Measurements from ENCODE around the gene MAGI1. TPM values are rescaled to one million over a fixed set of nuclear protein-coding genes. Genes with fewer than 3 reads are reported as not detected.

The MAGI1 gene
- total RNA-seq, 2 experiments from 2014 or later: 0.18 to 0.25 TPM

DNA sequence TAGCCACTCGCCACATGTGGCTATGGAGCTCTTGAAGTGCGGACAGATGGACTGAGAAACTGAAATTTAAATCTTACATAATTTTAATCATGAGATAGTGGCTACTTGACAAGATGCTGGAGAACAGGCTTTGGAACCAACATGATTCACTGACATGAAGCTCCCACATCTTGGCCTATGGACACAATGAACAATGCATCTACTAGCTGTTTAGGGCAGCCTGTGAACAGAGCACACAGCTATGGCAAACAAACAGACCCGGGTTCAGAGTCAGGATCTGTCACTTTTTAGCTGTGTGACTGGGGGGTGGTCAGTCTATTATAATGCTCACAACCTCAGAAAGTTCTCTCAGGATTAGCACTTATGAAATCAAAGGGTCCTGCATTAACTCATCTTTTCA lies 616.6 kb downstream of the MAGI1 start:
- Mint-ChIP-seq H3K36me3 (ENCODE audit: low read depth) (no peaks in the 10 kb centered on the region), H3K9me3 (peaks cover 2% of the 10 kb centered on the region), H3K4me3 (no peak overlapping the region), H3K4me1 (no peaks in the 10 kb centered on the region), H3K27ac (no peak overlapping the region), H3K27me3 (no peaks in the 10 kb centered on the region)
- DNase-seq: no peak
- POLR2A ChIA-PET: no interaction called here
- CTCF ChIA-PET: no interaction called here

DNA sequence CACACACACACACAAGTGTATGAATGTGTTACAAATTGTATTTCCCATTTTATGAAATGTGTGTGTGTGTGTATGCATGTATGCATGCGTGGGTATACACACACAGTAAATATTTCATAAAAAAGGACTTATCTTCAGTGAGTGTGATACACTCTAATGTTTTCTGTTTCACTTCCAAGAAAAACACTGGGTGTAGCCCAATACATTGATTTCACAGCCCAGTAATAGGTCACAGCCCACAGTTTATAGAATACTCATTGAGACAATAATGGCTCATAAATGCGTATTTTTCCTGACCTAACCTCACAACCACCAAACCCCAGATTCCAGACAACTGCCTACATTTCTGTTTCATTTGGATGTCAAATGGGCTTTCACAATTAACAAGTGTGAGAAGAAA lies 619.5 kb downstream of the MAGI1 start:
- POLR2A ChIA-PET: no interaction called here
- Mint-ChIP-seq H3K9me3 (peaks cover 5% of the 10 kb centered on the region), H3K4me1 (no peaks in the 10 kb centered on the region), H3K36me3 (ENCODE audit: low read depth) (no peaks in the 10 kb centered on the region), H3K27me3 (no peaks in the 10 kb centered on the region), H3K27ac (no peak overlapping the region), H3K4me3 (no peak overlapping the region)
- CTCF ChIA-PET: no interaction called here
- DNase-seq: no peak

GRCh38 chr3:65413891-65414290 lies 624.8 kb downstream of the MAGI1 start:
- POLR2A ChIA-PET: no interaction called here
- peaks cover 3% of the 10 kb centered on the region for H3K9me3 Mint-ChIP-seq

GRCh38 chr3:65412588-65412987 lies 626.1 kb downstream of the MAGI1 start:
- no peak for DNase-seq
- Mint-ChIP-seq H3K36me3 (ENCODE audit: low read depth) (no peaks in the 10 kb centered on the region), H3K4me1 (no peaks in the 10 kb centered on the region), H3K9me3 (peaks cover 3% of the 10 kb centered on the region), H3K27ac (no peak overlapping the region), H3K27me3 (no peaks in the 10 kb centered on the region), H3K4me3 (no peak overlapping the region)
- POLR2A ChIA-PET: no interaction called here
- CTCF ChIA-PET: no interaction called here

More at GRCh38 chr3:65413891-65414290, 624.8 kb downstream of the MAGI1 start:
- DNase-seq: no peak
- no peaks in the 10 kb centered on the region for H3K36me3 Mint-ChIP-seq (ENCODE audit: low read depth)
- H3K4me1 Mint-ChIP-seq: no peaks in the 10 kb centered on the region
- H3K27me3 Mint-ChIP-seq: no peaks in the 10 kb centered on the region
- CTCF ChIA-PET: no interaction called here
- no peak overlapping the region for H3K4me3 Mint-ChIP-seq
- H3K27ac Mint-ChIP-seq: no peak overlapping the region

GRCh38 chr3:65411367-65411766 lies 627.4 kb downstream of the MAGI1 start:
- CTCF ChIA-PET: no interaction called here
- Mint-ChIP-seq H3K9me3 (peaks cover 3% of the 10 kb centered on the region), H3K36me3 (ENCODE audit: low read depth) (no peaks in the 10 kb centered on the region), H3K4me1 (no peaks in the 10 kb centered on the region), H3K4me3 (no peak overlapping the region), H3K27ac (no peak overlapping the region), H3K27me3 (no peaks in the 10 kb centered on the region)
- POLR2A ChIA-PET: no interaction called here
- no peak for DNase-seq

GRCh38 chr3:65409176-65409569 lies 629.5 kb downstream of the MAGI1 start:
- no peak for DNase-seq
- Mint-ChIP-seq H3K9me3 (no peaks in the 10 kb centered on the region), H3K27ac (no peak overlapping the region), H3K36me3 (ENCODE audit: low read depth) (no peaks in the 10 kb centered on the region), H3K27me3 (no peaks in the 10 kb centered on the region), H3K4me3 (no peak overlapping the region), H3K4me1 (no peaks in the 10 kb centered on the region)
- POLR2A ChIA-PET: no interaction called here
- CTCF ChIA-PET: no interaction called here

GRCh38 chr3:65408531-65409175 lies 630.1 kb downstream of the MAGI1 start:
- Mint-ChIP-seq H3K36me3 (ENCODE audit: low read depth) (no peaks in the 10 kb centered on the region), H3K4me1 (no peaks in the 10 kb centered on the region), H3K4me3 (no peak overlapping the region), H3K27me3 (no peaks in the 10 kb centered on the region), H3K9me3 (no peaks in the 10 kb centered on the region), H3K27ac (no peak overlapping the region)
- DNase-seq: no peak
- ChIA-PET CTCF (no interaction called here), POLR2A (no interaction called here)

GRCh38 chr3:65406470-65406869 lies 632.2 kb downstream of the MAGI1 start:
- H3K36me3 Mint-ChIP-seq (ENCODE audit: low read depth): no peaks in the 10 kb centered on the region
- DNase-seq: no peak
- no peak overlapping the region for H3K27ac Mint-ChIP-seq
- H3K27me3 Mint-ChIP-seq: no peaks in the 10 kb centered on the region
- H3K9me3 Mint-ChIP-seq: no peaks in the 10 kb centered on the region
- CTCF ChIA-PET: no interaction called here
- no peak overlapping the region for H3K4me3 Mint-ChIP-seq
- POLR2A ChIA-PET: no interaction called here
- H3K4me1 Mint-ChIP-seq: no peaks in the 10 kb centered on the region

- H3K9me3 Mint-ChIP-seq: peaks cover 2% of the 10 kb centered on the region
- POLR2A ChIA-PET: no interaction called here
- H3K36me3 Mint-ChIP-seq (ENCODE audit: low read depth): no peaks in the 10 kb centered on the region
- no peak for DNase-seq
- CTCF ChIA-PET: no interaction called here
- H3K27ac Mint-ChIP-seq: no peak overlapping the region
- no peaks in the 10 kb centered on the region for H3K27me3 Mint-ChIP-seq
- H3K4me1 Mint-ChIP-seq: no peaks in the 10 kb centered on the region
- no peak overlapping the region for H3K4me3 Mint-ChIP-seq
Measured at GRCh38 chr3:65402597-65402996, 636.1 kb downstream of the MAGI1 start.

DNA sequence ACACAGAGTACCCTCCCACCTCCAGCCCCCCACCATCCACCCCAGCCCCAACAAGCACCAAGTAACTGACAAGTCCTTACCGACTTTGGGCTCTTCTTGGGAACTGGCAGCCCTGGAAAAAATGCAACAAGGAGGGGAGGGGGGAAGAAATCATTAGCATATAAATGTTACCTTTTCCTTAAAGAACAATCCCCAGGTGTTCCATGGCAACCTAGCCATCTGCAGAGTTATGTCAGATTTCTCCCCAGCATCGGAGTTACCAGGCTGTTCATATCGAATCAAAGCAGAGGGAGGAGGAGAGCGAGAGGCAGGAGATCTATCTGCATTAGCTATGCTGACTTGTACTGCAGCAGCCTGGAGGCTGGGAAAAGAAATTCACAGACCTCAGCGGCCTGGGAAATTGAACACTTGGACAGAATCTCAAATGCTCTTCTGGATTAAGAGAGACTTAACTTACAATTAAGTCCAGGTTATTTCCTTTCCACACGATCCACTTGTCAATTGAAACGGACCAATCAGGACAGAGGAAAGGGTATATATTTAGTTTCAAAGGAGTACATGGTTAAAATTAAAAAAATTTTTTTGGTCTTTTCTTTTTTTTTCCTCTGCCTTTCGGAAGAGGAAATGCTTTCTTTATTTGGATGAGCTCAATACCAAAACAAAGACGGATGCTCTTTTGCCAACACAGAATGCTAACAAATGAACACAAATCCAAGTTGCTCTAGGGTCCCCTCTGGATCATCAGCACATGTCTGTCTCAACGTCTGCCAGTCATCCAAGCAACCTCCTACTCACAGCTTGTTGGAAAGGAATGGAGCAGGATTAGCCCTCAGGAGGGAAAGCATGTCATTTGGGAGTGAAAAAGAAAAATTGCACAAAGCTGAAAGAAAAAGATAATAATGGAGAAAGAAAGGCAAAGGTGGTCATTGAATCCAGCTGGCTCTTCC lies 637.1 kb downstream of the MAGI1 start:
- CTCF ChIA-PET: no interaction called here
- POLR2A ChIA-PET: no interaction called here
- peaks cover 2% of the 10 kb centered on the region for H3K9me3 Mint-ChIP-seq
- H3K4me3 Mint-ChIP-seq: no peak overlapping the region
- H3K27me3 Mint-ChIP-seq: no peaks in the 10 kb centered on the region
- no peaks in the 10 kb centered on the region for H3K36me3 Mint-ChIP-seq (ENCODE audit: low read depth)
- no peak for DNase-seq
- no peaks in the 10 kb centered on the region for H3K4me1 Mint-ChIP-seq
- no peak overlapping the region for H3K27ac Mint-ChIP-seq

GRCh38 chr3:65400899-65401298 lies 637.8 kb downstream of the MAGI1 start:
- CTCF ChIA-PET: no interaction called here
- no peak overlapping the region for H3K27ac Mint-ChIP-seq
- no peaks in the 10 kb centered on the region for H3K36me3 Mint-ChIP-seq (ENCODE audit: low read depth)
- peaks cover 2% of the 10 kb centered on the region for H3K9me3 Mint-ChIP-seq
- POLR2A ChIA-PET: no interaction called here
- no peak overlapping the region for H3K4me3 Mint-ChIP-seq
- no peak for DNase-seq
- no peaks in the 10 kb centered on the region for H3K27me3 Mint-ChIP-seq
- no peaks in the 10 kb centered on the region for H3K4me1 Mint-ChIP-seq

- ChIA-PET CTCF (no interaction called here), POLR2A (no interaction called here)
- H3K27me3 Mint-ChIP-seq: no peaks in the 10 kb centered on the region
- no peak for DNase-seq
- no peaks in the 10 kb centered on the region for H3K36me3 Mint-ChIP-seq (ENCODE audit: low read depth)
- H3K4me3 Mint-ChIP-seq: no peak overlapping the region
- no peaks in the 10 kb centered on the region for H3K4me1 Mint-ChIP-seq
- peaks cover 2% of the 10 kb centered on the region for H3K9me3 Mint-ChIP-seq
- H3K27ac Mint-ChIP-seq: no peak overlapping the region
Measured at GRCh38 chr3:65398953-65399352, 639.8 kb downstream of the MAGI1 start.

DNA sequence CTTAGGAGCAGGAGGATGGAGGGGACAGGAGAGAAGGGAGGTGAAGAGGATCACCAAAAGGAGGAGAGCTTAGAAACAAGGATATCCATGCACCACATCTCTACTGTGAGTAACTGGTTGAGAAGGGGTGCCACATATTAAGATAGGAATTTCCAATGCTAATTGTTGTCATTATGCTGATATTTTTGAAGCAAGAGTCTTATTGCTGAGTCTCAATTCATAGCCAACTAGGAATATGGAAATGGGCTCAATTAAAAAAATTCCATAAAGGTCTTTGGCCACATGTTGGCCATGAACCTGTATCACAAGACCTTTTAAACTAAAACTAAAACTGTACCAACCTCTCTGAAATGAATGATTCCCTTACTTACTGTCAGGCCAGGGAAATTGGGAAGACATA lies 642.6 kb downstream of the MAGI1 start:
- H3K27ac Mint-ChIP-seq: no peak overlapping the region
- H3K27me3 Mint-ChIP-seq: no peaks in the 10 kb centered on the region
- H3K36me3 Mint-ChIP-seq (ENCODE audit: low read depth): no peaks in the 10 kb centered on the region
- DNase-seq: no peak
- no peaks in the 10 kb centered on the region for H3K4me1 Mint-ChIP-seq
- no peak overlapping the region for H3K4me3 Mint-ChIP-seq
- POLR2A ChIA-PET: no interaction called here
- CTCF ChIA-PET: no interaction called here
- H3K9me3 Mint-ChIP-seq: peaks cover 2% of the 10 kb centered on the region

GRCh38 chr3:65391068-65391467 lies 647.6 kb downstream of the MAGI1 start:
- Mint-ChIP-seq H3K27ac (no peak overlapping the region), H3K27me3 (no peaks in the 10 kb centered on the region)
- POLR2A ChIA-PET: no interaction called here

More at GRCh38 chr3:65391068-65391467, 647.6 kb downstream of the MAGI1 start:
- Mint-ChIP-seq H3K4me3 (no peak overlapping the region), H3K36me3 (ENCODE audit: low read depth) (no peaks in the 10 kb centered on the region), H3K4me1 (no peaks in the 10 kb centered on the region), H3K9me3 (peaks cover 2% of the 10 kb centered on the region)
- no peak for DNase-seq
- CTCF ChIA-PET: no interaction called here

Data from activated CD4-positive, alpha-beta memory T cell treated with anti-CD3 and anti-CD28 coated beads, Interleukin-2, amount 10 ng/mL, durations not matched to agents 7 days and 5 days (primary cell).